ENCODE results near the gene ZC3H4. TPM values are rescaled to one million over a fixed set of nuclear protein-coding genes. Genes with fewer than 3 reads are reported as not detected.

Gene ZC3H4
- total and polyA plus RNA-seq, 4 donors: 2.9 to 11.8 (median 6.3) TPM

DNA sequence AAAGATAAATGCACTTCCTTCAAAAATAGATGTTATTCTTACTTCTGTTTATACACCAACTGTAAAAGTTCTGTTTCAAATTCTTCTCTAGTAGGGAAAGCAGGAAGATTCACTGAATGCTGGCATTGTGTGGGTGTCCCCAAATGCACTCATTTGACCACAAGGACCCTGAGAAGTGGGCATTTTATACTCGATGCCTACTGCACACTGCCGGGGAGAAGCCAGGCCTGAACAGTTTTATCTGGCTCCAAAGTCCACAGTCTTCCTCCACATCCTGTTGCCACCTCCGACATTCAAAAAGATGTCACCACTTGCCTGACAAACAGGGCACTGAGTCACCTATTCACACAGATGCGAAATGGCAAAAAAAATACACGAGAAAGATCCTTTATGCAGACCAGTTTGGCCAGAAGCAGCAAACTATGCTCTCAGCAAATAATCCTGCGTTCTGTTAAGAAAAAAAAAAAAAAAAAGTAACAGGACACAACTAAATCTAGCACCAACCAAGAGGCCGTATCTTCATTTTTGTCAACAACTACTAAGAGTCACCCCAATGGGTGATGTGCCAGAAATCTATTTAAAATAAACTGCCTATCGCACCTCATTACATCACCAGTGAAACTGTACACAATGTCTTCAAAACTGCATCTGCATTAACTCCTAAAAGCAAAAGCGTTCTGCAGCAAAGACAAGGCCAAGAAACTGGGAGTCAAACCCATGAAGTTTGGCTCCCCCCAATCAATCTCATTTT is 6.2 kb downstream of the ZC3H4 start:
- peaks cover 2 to 39% (median 17%) of the 10 kb centered on the region in 4 donors for H3K4me1 ChIP-seq (ENCODE audit: control insufficient read depth in 4 of 4, insufficient read depth in 4 of 4, low read length in 3 of 4)
- TF ChIP-seq SP1 (IDR thresholded peaks at IDR 0.05) (peak; percentile 53), HNF4A (conservative IDR thresholded peaks at IDR 0.05) (peak; percentile 74), RAD21 (IDR thresholded peaks at IDR 0.05) (peak in 1 of 2 donors; percentile 3), EGR1 (IDR thresholded peaks at IDR 0.05; ENCODE audit: low read depth in 2 of 2) (no peak), YY1 (IDR thresholded peaks at IDR 0.05) (peak; percentile 51), RXRA (IDR thresholded peaks at IDR 0.05) (peak in 1 of 2 donors; percentile 4), NR2F2 (IDR thresholded peaks at IDR 0.05) (no peak), GABPA (IDR thresholded peaks at IDR 0.05 in 1 of 2, conservative IDR thresholded peaks at IDR 0.05 in 1 of 2) (no peak), FOXA1 (IDR thresholded peaks at IDR 0.05) (no peak), HNF4G (IDR thresholded peaks at IDR 0.05) (peak; percentile 59), TAF1 (conservative IDR thresholded peaks at IDR 0.05) (no peak), JUND (IDR thresholded peaks at IDR 0.05) (no peak)
- TF ChIP-seq, protein P1, sequence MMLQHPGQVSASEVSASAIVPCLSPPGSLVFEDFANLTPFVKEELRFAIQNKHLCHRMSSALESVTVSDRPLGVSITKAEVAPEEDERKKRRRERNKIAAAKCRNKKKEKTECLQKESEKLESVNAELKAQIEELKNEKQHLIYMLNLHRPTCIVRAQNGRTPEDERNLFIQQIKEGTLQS (IDR thresholded peaks at IDR 0.05): no peak
- TF ChIP-seq, protein P2, sequence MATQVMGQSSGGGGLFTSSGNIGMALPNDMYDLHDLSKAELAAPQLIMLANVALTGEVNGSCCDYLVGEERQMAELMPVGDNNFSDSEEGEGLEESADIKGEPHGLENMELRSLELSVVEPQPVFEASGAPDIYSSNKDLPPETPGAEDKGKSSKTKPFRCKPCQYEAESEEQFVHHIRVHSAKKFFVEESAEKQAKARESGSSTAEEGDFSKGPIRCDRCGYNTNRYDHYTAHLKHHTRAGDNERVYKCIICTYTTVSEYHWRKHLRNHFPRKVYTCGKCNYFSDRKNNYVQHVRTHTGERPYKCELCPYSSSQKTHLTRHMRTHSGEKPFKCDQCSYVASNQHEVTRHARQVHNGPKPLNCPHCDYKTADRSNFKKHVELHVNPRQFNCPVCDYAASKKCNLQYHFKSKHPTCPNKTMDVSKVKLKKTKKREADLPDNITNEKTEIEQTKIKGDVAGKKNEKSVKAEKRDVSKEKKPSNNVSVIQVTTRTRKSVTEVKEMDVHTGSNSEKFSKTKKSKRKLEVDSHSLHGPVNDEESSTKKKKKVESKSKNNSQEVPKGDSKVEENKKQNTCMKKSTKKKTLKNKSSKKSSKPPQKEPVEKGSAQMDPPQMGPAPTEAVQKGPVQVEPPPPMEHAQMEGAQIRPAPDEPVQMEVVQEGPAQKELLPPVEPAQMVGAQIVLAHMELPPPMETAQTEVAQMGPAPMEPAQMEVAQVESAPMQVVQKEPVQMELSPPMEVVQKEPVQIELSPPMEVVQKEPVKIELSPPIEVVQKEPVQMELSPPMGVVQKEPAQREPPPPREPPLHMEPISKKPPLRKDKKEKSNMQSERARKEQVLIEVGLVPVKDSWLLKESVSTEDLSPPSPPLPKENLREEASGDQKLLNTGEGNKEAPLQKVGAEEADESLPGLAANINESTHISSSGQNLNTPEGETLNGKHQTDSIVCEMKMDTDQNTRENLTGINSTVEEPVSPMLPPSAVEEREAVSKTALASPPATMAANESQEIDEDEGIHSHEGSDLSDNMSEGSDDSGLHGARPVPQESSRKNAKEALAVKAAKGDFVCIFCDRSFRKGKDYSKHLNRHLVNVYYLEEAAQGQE (IDR thresholded peaks at IDR 0.05): peak; percentile 24
- TF ChIP-seq, protein P3, sequence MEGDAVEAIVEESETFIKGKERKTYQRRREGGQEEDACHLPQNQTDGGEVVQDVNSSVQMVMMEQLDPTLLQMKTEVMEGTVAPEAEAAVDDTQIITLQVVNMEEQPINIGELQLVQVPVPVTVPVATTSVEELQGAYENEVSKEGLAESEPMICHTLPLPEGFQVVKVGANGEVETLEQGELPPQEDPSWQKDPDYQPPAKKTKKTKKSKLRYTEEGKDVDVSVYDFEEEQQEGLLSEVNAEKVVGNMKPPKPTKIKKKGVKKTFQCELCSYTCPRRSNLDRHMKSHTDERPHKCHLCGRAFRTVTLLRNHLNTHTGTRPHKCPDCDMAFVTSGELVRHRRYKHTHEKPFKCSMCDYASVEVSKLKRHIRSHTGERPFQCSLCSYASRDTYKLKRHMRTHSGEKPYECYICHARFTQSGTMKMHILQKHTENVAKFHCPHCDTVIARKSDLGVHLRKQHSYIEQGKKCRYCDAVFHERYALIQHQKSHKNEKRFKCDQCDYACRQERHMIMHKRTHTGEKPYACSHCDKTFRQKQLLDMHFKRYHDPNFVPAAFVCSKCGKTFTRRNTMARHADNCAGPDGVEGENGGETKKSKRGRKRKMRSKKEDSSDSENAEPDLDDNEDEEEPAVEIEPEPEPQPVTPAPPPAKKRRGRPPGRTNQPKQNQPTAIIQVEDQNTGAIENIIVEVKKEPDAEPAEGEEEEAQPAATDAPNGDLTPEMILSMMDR (IDR thresholded peaks at IDR 0.05; ENCODE audit: low read depth, low read length, missing input control): no peak
- TF ChIP-seq, protein P4, sequence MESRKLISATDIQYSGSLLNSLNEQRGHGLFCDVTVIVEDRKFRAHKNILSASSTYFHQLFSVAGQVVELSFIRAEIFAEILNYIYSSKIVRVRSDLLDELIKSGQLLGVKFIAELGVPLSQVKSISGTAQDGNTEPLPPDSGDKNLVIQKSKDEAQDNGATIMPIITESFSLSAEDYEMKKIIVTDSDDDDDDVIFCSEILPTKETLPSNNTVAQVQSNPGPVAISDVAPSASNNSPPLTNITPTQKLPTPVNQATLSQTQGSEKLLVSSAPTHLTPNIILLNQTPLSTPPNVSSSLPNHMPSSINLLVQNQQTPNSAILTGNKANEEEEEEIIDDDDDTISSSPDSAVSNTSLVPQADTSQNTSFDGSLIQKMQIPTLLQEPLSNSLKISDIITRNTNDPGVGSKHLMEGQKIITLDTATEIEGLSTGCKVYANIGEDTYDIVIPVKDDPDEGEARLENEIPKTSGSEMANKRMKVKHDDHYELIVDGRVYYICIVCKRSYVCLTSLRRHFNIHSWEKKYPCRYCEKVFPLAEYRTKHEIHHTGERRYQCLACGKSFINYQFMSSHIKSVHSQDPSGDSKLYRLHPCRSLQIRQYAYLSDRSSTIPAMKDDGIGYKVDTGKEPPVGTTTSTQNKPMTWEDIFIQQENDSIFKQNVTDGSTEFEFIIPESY (IDR thresholded peaks at IDR 0.05): no peak
- H3K27me3 ChIP-seq (ENCODE audit: control insufficient read depth in 4 of 4, insufficient read depth in 4 of 4, low read length in 3 of 4): no peaks in the 10 kb centered on the region
- H3K27ac ChIP-seq (ENCODE audit: low read depth in 1 of 2, low read length in 2 of 2): peak overlapping the region; percentile 26 to 57
- DNase-seq (ENCODE audit: low spot score): no peak
- no peak overlapping the region for H3K4me3 ChIP-seq (ENCODE audit: low read depth in 1 of 3, low read length in 3 of 3)
- peaks cover 0 to 5% (median 2%) of the 10 kb centered on the region in 4 donors for H3K36me3 ChIP-seq (ENCODE audit: control insufficient read depth in 4 of 4, insufficient read depth in 3 of 4, low read depth in 1 of 4, low read length in 3 of 4)
- WGBS: 39% methylated on average over 9 of the region's 9 CpGs
- no peak overlapping the region for H3K9ac ChIP-seq (ENCODE audit: low read depth in 1 of 2, low read length in 2 of 2)
- no peaks in the 10 kb centered on the region for H3K9me3 ChIP-seq (ENCODE audit: control insufficient read depth in 4 of 4, low read length in 3 of 4)

Data from liver (tissue), 9 donors.